NCI-H345 treated with DMSO at 0.1 percent for 48 hours (cell line): ENCODE measurements around the gene JARID2.

Source experiments
- DNase-seq: peaks from one replicate; lab custom pipeline; 2025; ENCODE audit not compliant: unreplicated experiment; lab: John Stamatoyannopoulos, UW

JARID2 gene

GRCh38 chr6:15515660-15516375 is 269.9 kb downstream of the JARID2 start:
- no peak for DNase-seq

DNA sequence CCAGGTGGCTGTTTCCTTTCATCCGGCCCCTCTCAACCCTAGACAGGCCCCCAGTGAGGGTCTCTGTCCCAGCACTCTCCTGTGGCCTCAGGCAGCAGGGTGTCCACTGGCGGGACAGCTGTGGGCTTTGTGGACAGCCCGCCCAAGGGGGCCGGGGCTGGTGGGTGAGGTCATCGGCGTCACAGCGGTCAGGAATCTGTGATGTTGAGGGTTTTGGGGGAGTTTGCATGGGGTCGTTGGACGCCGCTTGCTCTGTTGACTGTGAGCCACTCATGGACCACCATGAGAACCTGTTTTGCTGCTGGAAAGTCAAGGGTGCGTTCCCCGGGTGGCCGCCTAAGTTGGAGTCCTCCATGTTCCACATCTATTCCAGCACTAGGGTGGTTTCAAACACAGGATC is 270.5 kb downstream of the JARID2 start:
- DNase-seq, result no peak

DNA sequence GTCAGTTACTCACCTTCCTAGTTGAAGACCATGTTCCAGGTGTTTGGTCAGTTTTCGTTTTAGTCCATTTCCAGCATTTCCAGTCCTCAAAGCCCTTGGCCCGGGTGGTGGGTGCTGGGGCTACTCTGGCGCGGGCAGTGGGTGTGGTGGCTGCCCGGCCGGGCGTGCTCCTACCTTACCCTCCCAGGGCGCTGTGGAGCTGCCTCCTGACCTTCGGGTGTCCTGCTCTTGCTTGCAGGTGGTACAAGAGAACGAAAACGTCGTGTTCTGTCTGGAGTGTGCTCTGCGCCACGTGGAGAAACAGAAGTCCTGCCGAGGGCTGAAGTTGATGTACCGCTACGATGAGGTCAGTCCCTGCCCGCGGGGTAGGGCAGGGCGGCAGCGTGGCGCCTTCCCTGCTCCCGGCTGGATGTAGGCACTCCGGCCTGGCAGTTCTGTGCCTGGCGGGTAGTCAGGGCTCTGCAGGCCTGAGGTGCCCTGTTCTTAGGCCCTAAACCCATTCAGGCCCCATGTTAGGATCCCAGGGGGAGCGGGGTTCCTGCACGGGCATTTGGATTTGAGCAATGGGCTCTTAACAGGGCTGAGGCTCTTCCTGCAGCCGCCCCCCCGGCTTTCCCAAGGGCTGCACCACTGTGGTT is 271.2 kb downstream of the JARID2 start:
- no peak for DNase-seq

- DNase-seq, result no peak
These were observed 271.7 kb downstream of the JARID2 start for GRCh38 chr6:15517600-15517999.

DNA sequence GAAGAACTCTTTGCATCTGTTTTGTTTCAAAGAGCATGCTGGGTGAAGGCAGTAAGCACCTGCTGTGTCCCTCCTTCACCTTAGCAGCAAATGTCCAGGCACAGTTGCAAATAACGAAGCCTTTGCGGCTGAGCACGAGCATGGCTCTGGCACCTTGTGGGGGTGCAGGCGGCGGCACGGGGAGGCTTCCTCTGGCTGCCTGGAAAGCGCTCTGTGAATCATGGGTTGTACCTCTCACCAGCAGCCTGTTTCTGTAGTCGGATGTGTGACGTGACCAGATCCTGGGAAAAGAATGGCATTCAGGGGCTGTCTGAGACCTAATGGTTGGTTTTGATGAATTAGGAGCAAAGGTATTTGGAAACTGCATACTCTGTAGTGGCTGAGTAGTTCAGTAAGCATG is 272.2 kb downstream of the JARID2 start:
- no peak for DNase-seq

GRCh38 chr6:15518878-15519277 is 273.0 kb downstream of the JARID2 start:
- DNase-seq, result no peak

- no peak for DNase-seq
These were observed 273.8 kb downstream of the JARID2 start for GRCh38 chr6:15519681-15520080.

DNA sequence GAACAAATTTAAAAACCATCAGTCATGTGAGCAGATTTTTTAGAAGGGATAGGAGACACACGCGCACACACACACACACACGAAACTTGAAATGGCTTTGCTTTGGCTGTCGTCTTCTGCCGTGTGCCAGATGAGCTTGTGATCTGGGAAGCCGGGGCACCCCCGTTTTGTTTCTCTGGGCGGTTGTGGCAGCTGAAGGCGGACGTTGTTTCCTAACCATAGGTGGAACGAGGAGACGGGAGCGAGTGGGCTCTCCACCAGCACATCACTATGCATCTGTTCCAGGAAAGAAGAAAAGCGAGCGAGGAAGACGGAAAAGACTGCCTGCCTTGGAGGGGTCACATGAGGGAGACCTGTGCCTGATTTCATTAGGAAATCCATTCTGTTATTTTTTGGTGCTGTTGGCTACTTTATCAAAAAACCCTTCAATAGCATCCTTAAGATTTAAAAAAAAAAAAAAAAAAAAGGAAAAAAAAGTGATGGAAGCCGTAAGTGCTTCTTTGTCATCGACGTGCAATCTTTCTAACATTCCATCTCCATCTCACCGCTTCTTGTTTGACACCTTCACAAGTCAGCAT is 274.8 kb downstream of the JARID2 start:
- no peak for DNase-seq

DNA sequence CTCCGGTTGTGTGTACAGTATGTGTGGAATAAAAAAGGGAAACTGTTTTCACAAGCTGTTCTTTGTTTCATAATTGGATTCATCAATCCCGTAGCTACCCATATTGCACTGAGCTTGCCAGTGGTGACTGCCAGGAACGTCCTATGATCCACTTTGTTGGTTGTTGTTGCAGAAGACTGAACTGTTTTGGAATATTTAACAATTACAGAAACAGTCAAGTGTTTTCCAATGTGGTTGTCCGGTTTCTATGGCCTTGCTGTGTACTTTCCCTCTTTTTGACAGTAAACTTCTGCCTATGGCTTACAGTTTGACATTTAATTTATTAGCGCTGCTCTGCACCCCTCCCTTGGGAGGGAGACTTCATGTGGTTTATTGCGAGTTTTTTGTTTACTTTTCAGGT is 275.7 kb downstream of the JARID2 start:
- DNase-seq, result no peak

GRCh38 chr6:15522026-15522425 is 276.2 kb downstream of the JARID2 start:
- DNase-seq, result no peak

- DNase-seq, result no peak
These were observed 276.6 kb downstream of the JARID2 start for GRCh38 chr6:15522427-15522826.

DNA sequence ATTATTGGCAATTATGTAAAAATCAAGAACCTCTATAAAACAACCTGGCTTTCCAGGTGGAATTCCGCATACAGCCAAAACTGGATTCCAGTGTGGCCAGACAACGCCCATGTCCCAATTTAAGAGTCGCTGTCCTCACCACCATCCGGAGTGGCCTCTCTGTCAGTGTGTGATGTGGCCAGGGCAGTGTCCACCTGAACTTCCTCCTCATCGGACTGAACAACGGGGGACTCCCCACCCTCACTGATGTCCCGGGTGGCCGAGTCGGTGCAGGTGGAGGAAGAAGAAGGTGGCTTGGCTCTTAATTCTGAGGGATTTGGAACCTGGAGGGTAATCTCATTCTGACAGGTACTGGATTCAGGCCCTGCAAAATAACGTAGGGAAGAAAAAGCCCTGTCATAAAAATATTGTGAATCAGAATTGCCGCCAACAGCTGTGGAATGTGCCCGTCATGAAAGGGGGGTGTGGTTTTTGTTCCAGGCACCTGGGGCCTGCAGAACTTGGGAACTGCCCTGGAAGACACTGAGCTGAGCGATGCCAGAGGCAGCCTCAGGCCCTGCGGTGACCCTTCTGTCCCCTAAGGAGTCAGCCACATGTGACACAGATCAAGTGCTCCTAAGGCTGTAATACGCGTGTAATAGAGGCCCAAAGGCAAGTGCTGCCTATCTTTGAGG is 277.1 kb downstream of the JARID2 start:
- DNase-seq, result no peak

DNA sequence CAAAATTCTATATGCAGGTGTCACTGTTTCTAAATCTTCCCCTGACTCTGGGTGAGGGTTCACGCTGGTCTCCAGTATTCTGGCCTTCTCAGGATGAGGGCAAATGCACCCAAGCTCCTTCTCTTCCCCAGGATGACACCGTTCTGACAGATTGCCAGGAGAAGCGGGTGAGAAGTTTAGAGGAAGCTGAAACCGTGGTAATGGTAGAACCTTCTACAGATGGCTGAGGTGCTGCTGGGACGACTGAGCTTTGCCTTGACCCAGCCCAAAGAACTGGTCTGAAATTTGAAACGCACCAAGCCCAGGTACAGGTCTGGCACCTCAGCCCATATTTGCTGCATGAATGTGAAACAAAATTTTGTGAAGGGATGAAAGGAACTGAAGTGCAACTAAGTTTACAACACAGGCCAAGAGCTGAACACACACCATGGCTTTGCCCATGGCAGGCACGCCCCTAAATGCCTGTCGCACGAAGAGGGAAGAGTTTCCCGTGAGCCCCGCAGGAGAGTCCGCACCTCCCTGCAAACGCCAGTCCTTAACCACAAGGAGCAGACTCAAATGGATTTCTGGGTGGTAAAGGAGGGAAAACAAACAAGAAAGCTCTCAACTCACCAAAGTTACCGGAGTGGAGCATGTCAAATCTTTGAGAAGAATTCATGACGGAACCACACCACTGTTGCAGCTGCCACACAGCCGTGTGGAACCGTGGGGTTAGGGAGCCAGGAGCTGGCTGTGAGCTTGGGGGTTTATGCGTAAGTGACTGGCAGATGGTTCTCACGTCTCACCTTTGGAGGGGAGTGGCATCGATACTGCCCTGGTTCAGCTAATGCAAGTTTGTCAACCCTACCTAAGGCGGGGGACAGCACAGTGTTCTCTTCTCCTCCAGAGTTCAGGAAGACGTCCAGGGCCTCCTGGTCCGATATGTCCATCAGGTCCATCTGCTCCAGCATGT is 278.1 kb downstream of the JARID2 start:
- no peak for DNase-seq

- no peak for DNase-seq
These were observed 279.1 kb downstream of the JARID2 start for GRCh38 chr6:15524861-15525401.

GRCh38 chr6:15526212-15526701 is 280.4 kb downstream of the JARID2 start:
- no peak for DNase-seq

GRCh38 chr6:15527838-15528617 is 282.2 kb downstream of the JARID2 start:
- no peak for DNase-seq

- no peak for DNase-seq
These were observed 283.0 kb downstream of the JARID2 start for GRCh38 chr6:15528870-15529269.

DNA sequence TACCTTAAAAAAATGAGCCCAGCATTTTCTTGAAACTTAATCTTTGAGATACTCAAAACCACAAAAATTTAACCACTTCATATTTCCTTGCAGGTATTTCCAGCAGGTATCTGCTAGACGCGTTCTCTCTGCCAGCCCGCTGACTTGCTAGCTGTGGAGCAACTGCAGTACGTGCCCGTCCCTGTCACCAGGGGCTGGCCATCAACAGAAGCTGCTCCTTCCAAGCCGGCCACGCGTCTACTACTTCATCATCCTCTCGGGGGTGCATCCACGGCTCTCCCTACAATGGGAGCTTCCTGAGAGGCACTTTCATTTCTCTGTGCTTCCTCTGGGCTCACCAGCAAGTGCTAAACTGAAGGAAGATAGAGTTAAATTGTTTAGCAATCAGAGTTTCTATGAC is 284.5 kb downstream of the JARID2 start:
- no peak for DNase-seq

DNA sequence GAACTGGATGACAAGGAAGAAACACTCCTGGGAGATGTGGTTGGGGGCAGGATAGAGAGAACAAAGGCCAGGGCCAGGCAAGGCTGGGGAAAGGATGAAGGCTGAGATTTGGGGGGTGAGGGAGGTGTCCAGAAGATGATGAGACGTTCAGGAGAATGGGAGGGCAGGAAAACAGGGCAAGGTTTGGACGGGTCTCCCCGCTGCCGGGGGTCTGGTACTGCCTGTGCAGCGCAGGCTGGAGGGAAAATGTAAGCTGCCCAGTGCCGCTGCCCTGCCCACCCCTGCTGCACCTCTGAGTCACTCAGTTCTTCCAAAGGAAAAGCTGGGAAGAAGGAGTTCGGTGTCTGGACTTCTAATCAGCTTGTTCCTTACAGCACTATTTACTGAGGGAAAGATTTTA is 286.1 kb downstream of the JARID2 start:
- DNase-seq, result no peak
